ENCODE data around the gene FYN.

DNA sequence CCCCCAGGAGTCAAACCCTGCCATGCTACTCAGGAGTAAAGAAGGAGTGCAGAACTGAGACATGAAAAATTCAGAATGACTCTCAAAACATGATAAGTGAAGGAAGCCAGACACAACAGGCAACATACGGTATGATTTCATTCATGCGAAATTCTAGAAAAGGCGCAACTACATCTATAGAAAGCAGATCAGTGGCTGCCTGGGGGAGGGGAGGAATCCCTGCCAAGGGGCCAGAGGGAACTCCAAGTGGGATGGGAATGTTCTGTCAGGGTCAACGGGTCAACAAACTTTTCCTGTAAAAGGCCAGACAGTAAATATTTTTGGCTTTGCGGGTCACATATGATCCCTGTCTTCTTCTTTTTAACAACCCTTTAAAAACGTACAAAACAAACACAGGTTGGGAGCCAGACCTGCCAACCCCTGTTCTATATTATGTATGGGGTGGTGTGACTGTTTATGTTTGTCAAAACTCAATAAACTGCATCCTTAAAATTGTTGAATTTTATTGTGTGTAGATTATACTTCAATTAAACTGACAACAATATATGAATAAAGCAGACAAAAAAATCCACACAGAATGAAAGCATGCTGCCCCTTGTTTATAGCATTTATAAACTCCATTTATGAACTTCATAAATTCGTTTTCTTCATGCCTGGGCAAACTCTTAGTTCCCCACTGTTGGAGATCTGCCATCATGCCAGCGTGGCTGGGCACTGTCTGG lies 211.0 kb downstream of the FYN start:
- no peak for TF ChIP-seq CTCF (conservative IDR thresholded peaks at IDR 0.05; ENCODE audit: low read depth, low read length)
- no peak for TF ChIP-seq EZH2 (IDR thresholded peaks at IDR 0.05; ENCODE audit: borderline replicate concordance, low read depth, low read length, poor library complexity, severe bottlenecking)
